Stimulated activated CD8-positive, alpha-beta memory T cell treated with anti-CD3 and anti-CD28 coated beads, Interleukin-15, amount 100 ng/mL, for 24 hours (primary cell): ENCODE data around the gene ARL6IP4.
"Not testable (repeated sequence)": the region's sequence is repeated elsewhere in the genome, so short reads cannot be mapped to it uniquely, and the experiment has no call there.

Experiments used
- DNase-seq: peaks from one replicate; pipeline ENCODE4 v3.0.0-alpha.2; 2020; ENCODE audit warnings: low read depth

ARL6IP4 gene

DNA sequence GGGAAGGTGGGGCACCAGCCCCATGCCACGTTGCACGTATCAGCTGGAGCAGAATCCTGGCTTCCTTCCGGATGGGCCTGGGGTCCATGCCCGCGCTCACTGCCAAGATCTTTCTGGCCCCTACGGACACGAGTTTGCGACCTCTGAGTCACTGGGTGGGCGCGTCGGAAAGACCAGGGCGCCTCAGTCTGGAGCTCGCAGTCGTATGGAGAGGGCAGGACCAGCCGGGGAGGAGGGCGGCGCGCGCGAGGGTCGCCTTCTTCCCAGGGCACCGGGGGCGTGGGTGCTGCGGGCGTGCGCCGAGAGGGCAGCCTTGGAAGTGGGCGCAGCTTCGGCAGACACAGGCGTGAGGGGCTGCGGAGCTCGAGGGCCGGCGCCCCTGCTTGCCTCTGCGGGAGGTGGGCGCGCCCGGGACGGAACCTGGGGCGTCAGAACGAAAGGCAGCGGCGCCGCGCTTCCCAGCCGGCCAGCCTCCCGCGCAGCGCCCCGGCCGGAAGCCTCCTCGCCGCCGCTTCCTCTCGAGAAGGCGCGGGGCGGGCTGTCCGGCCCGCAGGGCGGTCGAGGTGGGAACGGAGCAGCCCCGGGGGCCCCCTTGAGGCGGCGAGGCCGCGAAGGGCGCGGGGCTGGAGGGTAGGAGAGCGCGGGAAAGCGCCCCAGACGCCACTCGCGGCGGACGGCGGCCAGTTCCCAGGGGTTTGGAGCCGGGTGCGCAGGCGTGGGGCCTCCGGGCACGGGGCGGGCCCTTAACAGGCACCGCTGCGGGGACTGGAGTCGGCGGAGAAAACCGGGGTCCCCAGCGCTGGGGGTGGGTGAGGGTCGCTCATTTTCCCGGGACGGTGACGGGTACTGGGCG is at the start of gene ARL6IP4:
TSS of gene ARL6IP4 (plus strand) at position 499 of the 853 bp plus-strand sequence. CDS start 459 bp downstream, outside the sequence.
- peak; percentile 54 for DNase-seq

DNA sequence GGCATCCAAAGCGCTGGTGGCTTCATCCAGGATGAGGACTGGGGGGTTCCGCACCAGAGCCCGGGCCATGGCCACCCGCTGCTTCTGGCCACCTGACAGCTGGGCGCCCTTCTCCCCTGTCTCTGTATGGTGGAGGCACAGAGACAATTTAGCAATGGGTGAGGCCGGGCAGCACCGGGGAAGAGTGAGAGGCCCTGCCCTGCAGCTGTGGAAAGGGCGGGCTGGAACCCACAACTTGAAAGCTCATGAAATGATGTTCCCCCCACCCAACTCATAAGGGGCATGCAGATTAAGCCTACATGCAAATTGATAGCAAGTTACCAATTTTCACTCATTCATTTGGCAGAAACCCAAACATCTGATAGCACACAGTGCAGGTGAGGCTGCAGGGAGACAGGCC is 48.3 kb upstream of the ARL6IP4 start:
- DNase-seq: no peak

DNA sequence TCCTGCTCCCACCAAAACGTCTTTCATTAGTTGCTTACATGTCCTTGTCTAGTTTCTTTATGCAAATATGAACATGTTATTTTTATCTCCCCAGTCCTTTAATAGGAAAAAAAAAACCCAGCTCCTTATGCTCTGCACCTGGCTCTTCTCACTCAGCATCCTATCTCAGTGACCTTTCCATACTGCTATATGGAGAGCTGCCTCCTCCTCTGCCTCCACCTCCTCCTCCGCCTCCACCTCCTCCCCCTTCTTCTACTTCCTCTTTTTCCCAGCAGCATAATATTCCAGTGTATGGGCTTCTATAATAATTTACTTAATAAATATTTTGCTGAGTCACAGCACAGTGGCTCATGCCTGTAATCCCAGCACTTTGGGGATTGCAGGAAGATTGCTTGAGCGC is 45.8 kb upstream of the ARL6IP4 start:
- DNase-seq: no peak

DNA sequence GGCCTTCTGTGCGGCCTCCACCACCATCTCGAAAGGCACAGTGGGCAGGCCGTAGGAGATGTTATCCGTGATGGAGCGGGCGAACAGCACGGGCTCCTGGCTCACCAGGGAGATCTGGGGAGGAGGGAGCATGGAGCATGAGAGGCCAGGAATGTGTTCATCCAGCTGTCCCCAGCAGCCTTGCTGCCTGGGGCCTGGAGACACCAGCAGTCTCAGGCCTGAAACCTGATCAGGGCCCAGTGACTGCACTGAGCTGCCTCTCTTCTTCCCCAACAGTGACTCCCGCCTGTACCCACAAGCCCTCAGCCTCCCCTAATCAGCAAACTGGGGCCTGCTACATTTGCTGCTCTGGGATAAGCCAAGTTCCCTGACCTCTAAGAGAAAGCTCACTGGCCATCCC is 45.2 kb upstream of the ARL6IP4 start:
- no peak for DNase-seq

DNA sequence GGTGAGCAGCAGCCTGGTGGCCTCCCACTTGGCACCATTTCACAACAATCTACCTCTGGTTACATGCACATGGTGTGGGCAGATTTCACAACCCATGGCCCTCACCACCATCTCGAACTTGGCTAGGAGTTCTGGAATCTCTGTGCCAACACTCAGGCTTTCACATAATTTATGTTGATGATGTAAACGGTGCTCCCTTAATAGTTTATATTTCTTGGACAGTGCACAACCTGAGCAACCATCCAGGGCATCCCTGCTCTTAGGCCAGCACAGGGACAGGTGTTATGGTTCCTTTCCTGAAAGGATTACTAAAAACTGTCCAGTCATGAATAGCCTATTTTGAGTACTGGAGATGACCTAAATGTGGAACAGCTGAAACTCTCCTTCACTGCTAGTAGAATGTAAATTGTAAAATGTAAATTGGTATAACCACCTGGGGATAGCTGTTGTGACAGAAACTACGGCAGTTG is 42.8 kb upstream of the ARL6IP4 start:
- DNase-seq: no peak

DNA sequence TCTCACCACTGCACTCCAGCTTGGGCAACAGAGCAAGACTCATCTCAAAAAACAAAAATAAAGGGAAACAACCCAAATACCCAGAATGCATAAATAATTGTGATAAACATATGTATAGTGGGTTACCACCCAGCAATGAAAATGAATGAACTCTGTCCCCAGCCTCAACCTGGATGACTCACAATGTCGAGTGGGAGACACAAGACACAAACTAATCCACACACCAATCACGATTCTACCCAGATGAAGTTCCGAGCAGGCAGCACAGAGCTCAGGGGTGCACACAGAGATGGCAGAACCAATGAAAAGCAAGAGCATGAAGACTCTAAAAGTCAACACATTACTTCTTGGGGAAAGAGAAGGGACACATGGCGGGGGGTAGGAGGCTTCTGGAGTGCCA is 41.4 kb upstream of the ARL6IP4 start:
- no peak for DNase-seq

DNA sequence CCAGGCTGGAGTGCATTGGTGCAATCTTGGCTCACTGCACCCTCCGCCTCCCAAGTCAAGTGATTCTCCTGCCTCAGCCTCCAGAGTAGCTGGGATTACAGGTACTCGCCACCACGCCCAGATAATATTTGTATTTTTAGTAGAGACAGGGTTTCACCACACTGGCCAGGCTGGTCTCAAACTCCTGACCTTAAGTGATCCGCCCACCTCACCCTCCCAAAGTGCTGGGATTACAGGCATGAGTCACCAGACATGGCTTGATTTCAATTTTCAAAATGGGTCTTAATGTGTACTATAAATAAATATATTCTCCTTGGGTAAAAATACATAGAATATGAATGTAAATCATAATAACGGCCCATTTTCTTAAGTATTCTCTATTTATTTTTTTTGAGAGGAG is 39.1 kb upstream of the ARL6IP4 start:
- DNase-seq: not testable (repeated sequence)

DNA sequence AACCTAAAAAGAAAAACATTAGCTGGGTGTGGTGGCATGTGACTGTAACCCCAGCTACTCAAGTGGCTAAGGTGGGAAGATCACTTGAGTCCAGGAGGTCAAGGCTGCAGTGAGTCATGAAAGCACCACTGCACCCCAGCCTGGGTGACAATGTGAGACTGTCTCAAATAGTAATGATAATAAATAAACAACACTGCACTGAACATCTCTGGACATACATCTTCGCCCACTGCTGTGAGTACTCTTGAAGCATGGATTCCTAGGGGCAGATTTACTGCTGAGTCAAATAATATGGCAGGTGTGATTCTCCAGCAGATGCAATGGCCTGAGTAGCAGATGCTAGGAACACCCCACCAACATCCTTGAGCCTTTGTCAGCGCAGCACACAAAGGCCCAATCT is 37.8 kb upstream of the ARL6IP4 start:
- no peak for DNase-seq

DNA sequence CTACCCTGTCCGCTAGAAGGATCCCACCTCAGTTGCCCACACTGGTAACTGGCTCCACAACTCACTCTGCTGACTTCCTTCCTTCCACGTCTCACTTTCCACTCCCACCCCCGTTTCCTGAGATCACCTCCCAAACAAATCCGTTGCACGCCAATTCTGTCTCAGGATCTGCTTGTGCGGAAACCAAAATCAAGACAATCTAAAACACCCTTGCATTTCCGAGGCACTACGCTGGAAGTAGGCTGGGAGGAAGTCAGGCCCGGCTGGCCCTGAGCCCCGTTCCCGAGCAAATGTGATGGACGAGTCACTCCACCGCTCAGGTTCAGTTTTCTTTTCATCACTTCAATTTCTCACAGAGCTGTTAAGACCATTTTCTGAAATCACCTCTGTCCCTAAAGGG is 37.3 kb upstream of the ARL6IP4 start:
- DNase-seq: no peak

DNA sequence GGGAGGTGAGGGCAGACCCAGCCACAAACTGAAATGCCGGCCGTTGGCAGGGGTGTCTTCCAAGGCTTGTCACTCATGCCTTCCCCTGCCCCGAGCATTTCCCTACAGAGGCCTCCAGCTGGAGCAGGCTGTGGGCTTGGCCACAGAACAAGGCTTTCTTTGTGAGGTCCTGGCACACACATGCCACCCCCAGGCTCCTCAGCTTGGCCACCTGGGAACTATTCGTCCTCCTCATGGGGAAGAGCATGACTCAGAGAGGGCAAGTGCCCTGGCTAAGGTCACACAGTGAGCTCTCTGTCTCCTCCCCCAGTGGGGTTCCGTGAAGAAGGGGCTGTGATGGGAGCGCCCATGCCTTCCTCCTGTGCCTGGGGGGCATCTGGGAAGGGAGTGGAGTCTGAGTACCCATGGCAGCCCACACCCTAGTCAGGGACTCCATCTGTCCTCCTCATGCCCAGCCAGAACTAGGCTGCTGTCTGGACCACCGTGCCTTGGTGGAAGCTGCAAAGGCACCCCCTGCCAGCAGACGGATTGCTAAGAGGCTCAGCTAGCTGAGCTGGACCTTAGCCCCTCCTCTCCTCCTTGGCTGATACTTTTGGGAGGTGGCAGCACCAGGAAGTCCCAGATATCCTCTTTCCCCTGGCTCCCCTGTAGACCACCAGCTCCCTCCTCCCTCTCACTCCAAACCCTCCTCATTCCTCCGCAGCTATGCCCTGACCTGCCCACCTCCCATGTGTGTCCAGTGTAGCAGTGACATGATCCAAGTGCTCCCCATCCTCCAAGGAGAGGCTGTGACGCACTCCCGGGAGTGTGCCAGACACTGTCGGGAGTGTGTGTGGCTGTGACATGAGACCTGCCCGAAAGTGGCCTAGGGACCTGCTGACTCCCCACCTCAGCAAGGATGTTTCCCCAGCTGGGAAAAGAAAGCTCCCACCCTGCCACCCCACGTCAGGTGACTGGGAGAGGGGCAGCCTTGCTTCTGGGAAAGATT is 35.6 kb upstream of the ARL6IP4 start:
- DNase-seq: no peak

DNA sequence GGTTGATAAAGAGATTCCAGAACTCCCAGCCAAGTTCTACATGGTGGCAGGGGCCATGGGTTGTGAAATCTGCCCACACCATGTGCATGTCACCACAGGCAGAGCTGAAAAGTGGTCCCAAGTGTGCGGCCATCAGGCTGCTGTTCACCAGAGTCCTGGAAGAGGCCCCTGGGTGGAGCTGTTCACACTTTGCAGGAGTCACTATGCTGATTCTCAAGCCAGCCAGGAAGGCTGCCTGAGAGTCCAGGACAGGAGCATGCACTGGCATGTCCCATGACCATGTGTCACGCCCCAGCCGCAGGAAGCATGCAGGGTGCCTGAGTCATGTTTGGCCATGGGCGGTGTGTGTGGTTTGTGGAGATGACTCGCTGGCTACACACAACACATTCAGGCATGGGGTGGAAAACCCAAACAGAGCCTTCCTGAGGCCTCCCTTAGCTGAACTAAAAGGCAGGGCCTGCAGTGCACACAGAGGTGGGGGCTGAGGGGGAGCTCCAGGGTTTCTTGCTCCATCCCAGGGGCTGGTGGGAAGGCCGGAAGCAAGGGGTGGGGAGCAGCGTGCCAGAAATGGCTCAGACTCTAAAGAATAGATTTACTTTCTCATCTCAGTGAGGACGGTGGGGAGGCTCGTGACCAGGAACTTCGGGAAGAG is 33.7 kb upstream of the ARL6IP4 start:
- DNase-seq: peak; percentile 46

DNA sequence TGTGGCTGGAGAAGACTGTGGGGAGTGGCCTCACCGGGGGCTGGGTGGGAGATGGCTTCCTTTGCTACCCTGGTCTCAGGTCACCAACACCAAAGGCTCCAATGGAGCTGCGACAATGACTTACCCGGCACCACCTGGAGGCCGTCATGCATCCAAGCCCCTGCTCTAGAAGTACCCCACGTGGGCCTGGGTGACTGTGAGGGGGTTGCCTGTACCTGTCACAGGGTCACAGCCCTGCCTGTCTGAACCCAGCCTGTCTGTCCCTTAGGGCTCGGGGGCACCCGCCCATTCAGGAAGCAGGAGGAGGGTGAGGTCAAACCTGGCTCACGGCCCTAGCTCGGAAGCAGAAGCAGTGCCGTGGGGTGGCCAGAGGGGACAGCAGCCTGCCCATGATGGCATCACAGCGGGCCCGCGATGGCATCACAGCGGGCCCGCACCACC is 33.1 kb upstream of the ARL6IP4 start:
- no peak for DNase-seq

DNA sequence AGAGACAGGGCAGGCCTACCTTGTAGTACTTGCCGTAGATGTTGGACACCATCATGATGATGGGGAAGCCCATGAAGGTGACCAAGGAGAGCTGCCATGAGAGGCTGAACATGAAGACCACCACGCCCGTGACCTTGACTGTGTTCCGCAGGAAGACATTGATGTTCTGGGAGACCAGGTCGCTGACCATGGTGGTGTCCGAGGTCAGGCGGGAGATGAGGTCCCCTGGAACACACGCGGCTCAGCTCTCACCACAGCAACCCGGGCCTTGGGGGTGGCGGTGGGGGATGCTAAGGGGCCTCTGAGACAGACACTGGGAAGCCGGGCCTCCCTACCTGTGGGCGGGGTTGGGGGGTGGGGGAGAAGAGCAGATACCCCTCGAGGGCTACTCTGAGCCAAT is 31.9 kb upstream of the ARL6IP4 start:
- DNase-seq: no peak

DNA sequence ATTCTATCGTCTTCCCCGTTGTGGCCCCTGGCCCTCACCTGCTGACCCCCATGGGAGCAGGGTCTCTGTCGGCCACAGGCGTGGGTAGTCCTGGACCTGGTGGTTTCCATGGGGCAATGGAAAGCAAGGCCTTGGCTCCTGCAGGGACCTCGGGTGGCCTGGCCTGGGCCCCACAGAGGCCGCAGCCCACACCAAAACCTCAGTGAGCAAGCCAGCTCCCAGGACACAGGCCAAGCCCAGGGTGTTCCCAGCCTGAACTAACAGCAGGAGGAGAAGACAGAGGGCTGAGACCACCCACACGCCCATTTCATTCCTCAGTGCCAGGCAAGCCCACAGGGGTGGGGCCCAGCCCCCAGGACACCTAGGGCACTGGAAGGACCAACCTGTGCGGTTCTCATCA is 31.1 kb upstream of the ARL6IP4 start:
- no peak for DNase-seq

DNA sequence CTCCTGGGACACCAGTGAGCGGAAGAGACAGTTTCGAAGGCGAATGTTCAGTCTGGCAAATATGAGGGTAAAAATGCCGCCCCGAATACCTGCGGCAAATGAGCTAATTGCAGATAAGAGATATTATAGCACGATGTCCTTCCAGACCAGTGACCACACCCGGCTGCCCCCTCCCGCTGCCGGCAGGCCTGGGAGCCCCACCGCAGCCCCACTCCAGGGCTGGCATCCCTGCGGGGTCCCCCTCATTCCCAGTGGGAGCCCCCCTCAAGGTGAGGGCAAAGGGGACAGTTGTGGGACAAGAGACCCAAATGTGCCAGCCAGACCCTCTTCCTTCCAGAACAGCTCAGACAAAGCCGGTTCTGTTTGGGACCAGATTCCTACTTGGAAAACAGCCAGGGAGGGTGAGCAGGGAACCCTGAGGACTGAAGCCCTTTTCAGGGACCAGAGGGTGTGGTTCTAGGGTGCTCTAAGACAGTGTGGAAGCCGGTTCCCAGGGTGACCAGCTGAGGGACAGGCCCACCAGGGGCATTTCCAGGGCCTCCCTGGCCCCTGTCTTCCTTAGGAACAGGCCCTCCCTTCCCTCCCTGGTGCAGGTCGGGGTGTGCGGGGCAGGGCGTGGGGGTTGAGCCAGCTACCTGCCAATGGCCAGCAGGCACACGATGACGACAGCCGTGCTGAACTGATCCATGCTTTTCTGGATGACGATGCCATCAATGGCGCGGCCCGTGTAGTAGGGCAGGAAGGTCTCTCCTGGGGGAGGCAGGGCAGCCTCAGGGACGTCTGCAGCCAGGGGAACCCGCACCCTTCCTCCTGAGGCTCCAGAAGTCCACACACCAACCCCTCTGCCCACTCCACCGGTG is 30.4 kb upstream of the ARL6IP4 start:
- no peak for DNase-seq

DNA sequence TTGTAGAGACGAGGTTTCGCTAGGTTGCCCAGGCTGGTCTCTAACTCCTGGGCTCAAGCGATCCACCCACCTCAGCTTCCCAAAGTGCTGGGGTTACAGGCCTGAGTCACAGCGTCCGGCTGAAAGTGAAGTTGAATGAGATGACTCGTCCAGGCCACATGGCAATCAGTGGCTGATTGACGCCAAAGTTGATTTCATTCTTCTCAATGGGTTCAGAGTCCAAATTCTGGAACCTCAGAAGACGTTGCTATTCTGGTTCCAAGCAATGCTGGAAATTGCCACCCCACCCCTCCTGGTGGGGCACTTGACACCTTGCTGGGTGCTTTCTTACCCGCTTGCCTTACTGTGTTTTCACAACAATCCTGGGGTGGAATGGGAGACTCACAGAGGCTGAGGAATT is 29.1 kb upstream of the ARL6IP4 start:
- no peak for DNase-seq

DNA sequence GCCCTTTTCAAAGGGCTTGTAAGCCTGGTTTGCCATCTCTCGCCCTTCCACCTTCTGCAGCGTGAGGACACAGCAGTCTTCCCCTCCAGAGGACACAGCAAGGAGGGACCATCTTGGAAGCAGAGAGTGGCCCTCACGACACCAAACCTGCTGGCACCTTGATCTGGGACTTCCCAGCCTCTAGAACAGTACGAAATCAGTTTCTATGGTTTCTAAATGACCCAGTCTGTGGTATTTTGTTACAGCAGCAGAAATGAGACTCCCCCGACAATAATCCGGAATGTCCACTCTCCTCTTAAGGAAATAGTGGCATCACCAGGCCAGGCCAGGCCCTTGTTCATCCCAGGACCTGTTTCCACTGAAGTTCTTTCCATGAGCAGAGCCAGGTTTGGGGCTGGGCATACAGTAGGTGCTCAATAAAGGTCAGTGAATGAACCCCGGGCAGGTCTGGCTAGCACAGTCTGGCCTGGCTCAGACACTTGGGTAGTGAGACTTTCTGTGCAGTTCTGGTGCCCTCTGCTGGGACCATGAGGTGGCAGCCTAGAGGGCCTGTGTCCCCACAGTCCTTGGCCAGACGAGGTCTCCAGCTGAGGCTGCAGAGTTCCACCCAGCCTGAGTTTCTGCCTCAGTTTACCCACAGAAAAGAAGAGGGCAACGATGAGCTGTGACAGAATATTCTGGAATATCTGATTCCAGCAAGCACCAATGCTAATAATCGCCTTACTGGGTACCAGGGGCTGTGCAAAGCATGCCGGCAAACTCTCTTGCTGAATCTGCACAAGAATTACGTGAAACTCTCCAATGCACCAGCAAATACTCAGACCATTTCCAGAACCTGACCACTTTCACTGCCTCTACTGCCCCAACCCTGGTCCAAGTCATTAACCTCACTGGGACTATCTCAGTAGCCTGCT is 28.2 kb upstream of the ARL6IP4 start:
- no peak for DNase-seq

DNA sequence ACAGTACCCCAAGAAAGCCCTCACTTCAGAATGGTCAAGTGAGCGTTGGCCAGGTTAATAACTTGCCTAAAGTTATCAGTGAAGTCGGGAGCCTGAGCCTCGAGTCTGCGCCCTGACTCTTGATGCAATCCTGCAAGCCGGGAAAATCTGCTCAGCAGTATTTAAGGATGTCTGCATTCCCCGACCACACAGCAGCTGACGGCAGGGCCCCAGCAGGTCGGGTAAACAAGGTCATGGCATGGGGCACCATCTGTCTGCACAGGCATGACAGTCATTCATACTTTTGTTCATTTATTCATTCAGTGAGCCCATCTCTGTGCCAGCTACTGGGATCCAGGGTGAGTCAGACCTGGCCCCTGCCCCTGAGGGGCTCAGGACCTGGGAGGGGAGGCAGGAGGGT is 25.3 kb upstream of the ARL6IP4 start:
- no peak for DNase-seq

DNA sequence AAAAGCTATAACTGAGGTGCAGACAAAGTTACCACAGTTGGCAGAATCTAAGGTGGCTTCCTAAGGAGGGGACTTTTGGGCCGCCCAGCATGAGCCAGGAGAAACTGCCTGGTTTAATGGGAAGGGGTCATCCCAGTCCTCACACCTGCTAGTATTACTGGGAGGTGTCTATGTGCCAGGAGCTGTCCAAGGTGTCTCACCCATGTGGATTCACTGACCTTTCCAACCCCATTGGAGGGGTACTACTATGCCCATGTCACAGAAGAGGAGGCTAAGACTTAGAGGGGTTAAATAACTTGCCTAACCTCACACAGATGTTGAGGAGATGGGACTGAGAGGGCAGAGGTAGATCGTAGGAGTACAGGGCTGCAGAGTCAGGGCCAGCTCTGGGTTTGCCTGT is 24.4 kb upstream of the ARL6IP4 start:
- no peak for DNase-seq

DNA sequence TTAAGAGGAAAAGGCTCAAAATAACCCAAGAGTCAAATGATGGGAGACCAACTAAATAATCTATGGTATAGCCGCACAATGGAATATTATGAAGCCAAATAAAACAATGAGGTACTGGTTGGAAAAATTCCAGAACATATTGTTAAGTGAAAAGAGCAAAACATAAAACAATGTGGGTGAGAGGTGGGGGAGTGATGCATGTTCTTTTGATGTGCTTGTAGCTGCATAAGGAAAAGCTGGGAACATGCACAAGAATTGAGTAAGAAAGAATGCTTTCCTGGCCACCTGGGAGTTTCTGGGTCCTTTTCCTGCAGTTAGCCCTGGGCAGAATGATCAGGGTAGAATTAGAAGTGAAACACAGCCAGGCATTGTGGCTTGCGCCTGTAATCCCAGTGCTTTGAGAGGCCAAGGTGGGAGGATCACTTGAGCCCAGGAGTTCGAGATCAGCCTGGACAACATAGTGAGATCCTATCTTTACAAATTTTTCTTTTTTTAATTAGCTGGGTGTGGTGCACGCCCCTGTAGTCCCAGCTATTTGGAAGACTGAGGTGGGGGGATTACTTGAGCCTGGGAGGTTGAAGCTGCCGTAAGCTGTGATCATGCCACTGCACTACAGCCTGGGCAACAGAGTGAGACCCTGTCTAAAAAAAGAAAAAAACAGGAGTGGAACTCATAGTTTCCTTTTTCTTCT is 22.1 kb upstream of the ARL6IP4 start:
- no peak for DNase-seq
